Measurements from ENCODE around the gene DOK7.

DNA sequence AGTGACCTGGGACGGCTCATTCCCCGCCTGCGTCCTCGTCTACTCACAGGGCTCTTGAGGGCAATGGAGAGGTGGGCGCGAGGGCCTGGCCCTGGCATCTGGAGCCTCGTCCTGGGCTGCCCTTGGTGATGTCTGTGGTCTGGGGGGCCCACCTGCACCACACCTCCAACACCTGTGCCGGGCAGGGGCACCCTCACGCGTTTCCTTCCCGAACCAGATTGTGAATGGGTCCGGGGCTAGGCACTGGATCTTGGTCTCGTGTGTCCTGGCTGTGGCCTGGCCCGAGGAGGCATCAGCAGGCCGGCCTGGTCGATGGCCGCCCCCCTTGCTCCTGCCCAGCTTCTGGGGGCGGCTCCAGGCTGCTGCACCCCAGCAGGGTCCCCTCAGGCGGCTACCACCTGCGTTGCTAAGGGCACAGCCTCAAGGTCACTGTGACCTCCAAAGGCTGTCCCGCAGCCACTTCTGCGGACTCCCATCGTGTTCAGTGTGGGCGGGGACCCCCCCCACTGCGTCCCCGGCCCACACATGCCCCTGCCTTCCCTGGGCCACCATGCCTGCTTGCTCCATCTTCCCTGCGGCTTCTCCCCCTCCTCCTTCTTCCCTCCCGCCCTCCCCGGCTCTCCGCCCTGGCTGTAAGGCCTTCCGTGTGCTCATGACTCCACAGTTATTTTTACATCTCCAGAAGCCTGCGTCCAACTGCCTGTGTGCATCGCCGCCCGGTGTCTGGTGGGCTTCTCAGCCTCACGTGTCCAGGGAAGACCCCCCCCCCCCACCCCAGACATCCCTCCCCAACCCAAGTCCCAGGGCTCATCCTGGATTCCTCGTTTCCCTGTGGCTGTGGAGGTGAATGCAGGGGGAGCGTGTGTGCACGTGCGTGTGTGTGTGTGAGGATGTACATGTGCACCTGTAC lies 3.8 kb downstream of the DOK7 start:
- no peak for TF ChIP-seq POLR2A (IDR thresholded peaks at IDR 0.05; ENCODE audit: low read depth, low read length)
- TF ChIP-seq, protein P1, sequence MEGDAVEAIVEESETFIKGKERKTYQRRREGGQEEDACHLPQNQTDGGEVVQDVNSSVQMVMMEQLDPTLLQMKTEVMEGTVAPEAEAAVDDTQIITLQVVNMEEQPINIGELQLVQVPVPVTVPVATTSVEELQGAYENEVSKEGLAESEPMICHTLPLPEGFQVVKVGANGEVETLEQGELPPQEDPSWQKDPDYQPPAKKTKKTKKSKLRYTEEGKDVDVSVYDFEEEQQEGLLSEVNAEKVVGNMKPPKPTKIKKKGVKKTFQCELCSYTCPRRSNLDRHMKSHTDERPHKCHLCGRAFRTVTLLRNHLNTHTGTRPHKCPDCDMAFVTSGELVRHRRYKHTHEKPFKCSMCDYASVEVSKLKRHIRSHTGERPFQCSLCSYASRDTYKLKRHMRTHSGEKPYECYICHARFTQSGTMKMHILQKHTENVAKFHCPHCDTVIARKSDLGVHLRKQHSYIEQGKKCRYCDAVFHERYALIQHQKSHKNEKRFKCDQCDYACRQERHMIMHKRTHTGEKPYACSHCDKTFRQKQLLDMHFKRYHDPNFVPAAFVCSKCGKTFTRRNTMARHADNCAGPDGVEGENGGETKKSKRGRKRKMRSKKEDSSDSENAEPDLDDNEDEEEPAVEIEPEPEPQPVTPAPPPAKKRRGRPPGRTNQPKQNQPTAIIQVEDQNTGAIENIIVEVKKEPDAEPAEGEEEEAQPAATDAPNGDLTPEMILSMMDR (IDR thresholded peaks at IDR 0.05; ENCODE audit: extremely low read depth in 1 of 2, insufficient read depth in 1 of 2, low read depth in 1 of 2, low read length in 2 of 2), result no peak
- TF ChIP-seq, protein P2, sequence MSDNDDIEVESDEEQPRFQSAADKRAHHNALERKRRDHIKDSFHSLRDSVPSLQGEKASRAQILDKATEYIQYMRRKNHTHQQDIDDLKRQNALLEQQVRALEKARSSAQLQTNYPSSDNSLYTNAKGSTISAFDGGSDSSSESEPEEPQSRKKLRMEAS (IDR thresholded peaks at IDR 0.05; ENCODE audit: insufficient read depth, insufficient read length), result no peak
- no peak for TF ChIP-seq EZH2 (IDR thresholded peaks at IDR 0.05; ENCODE audit: borderline replicate concordance, low read depth, low read length, severe bottlenecking)
- TF ChIP-seq MYC (IDR thresholded peaks at IDR 0.05; ENCODE audit: low read depth, low read length), result no peak
- TF ChIP-seq POLR2AphosphoS5 (IDR thresholded peaks at IDR 0.05; ENCODE audit: insufficient read depth, low read depth, low read length), result no peak

Measured in endothelial cell of umbilical vein (primary cell).